ENCODE data around the gene FCAMR.

GRCh38 chr1:207019161-207019560, 48.9 kb upstream of the FCAMR start:
- no peak for TF ChIP-seq CTCF (IDR thresholded peaks at IDR 0.05 in 4 of 5, conservative IDR thresholded peaks at IDR 0.05 in 1 of 5)
- no peak for TF ChIP-seq POLR2A (IDR thresholded peaks at IDR 0.05)

All from gastrocnemius medialis (tissue), 4 donors.